Right lobe of liver (tissue), 6 donors: ENCODE measurements around the gene DYNLT2. TPM values are rescaled to one million over a fixed set of nuclear protein-coding genes. Genes with fewer than 3 reads are reported as not detected.

ENCODE experiments used
- ATAC-seq, 4 donors: fragments of 200-7000 bp; cut with Tn5 transposase; one replicate each; pipeline ENCODE4 v1.9.1; 2020; ENCODE audit warnings: mild to moderate bottlenecking in 4 of 4, moderate library complexity in 4 of 4
- DNase-seq, 3 donors: peaks; one replicate each; pipeline ENCODE4 v3.0.0-alpha.2; 2020
- H3K27ac ChIP-seq, 3 donors: fragments of 200-600 bp; one replicate each; pipeline ENCODE4 v1.8.0; 2022
- H3K27me3 ChIP-seq, 2 donors: fragments of 200-600 bp; one replicate each; pipeline ENCODE4 v1.8.0; 2022
- H3K36me3 ChIP-seq, 4 donors: fragments of 200-600 bp; sonication (generic) in 1 of 4; one replicate each; pipeline versions ENCODE4 v1.5.1 to v1.8.0; 2017 to 2022; ENCODE audit warnings: control low read depth in 1 of 4
- H3K4me1 ChIP-seq, 4 donors: fragments of 200-600 bp; sonication (generic) in 1 of 4; one replicate each; pipeline versions ENCODE4 v1.5.1 to v1.8.0; 2017 to 2022; ENCODE audit warnings: control low read depth in 1 of 4
- H3K4me3 ChIP-seq, 3 donors: fragments of 200-600 bp; one replicate each; pipeline ENCODE4 v1.8.0; 2022
- H3K9me3 ChIP-seq, 4 donors: fragments of 200-600 bp; sonication (generic) in 1 of 4; one replicate each; pipeline versions ENCODE4 v1.5.1 to v1.8.0; 2017 to 2022; ENCODE audit warnings: control low read depth in 1 of 4
- CTCF ChIP-seq, 4 donors: fragments of 200-600 bp in 3 of 4; fragments of 450-650 bp in 1 of 4; IDR thresholded peaks; one replicate each; pipeline versions ENCODE4 v1.5.1 to v1.8.0; 2016 to 2022; ENCODE audit warnings: antibody characterized with exemption in 4 of 4, mild to moderate bottlenecking in 2 of 4
- POLR2A ChIP-seq: fragments of 450-650 bp; IDR thresholded peaks from one replicate; pipeline ENCODE4 v1.6.1; 2017; ENCODE audit warnings: antibody characterized with exemption, mild to moderate bottlenecking
- WGBS: methylation state at CpG from one replicate; pipeline ENCODE4 v1.1.6; 2018; ENCODE audit warnings: low coverage, low lambda C conversion rate; ENCODE audit not compliant: insufficient coverage; ENCODE audit errors: missing lambda C conversion rate; 5-methylcytosine and 5-hydroxymethylcytosine counted together
- intact Hi-C, 2 donors: fragments of 100-400 bp; cut with DNase I; formaldehyde crosslinking; loops; one replicate each; pipeline versions ENCODE4 v1.11.2 to v1.14.1; 2022
- total RNA-seq, 6 experiments: library from RNA; depleted of rRNA in 2 of 6; stranded (reverse); fragments of >200 nt in 2 of 6; fragmentation: NEBNext Ultra II Directional in 3 of 6; extraction: Animal tissue kit (Norgen Biotek cat#: 25700) in 3 of 6; gene quantifications; one replicate each; pipeline versions ENCODE4 v1.1.0 to v1.2.4, GENCODE V29; 2016 to 2023
- donor health status: DM: no; HTN: yes; CAD: no.
- donor health status: DM: no; HTN: no; CAD: no.
- donor health status: DM: no; HTN: no; CAD: no.
- donor health status: DM: no; HTN: yes; CAD: no.
- donor health status: DM: no; HTN: yes; CAD: no.

The DYNLT2 gene
- total RNA-seq, 6 experiments from 2014 or later, result 0.43 to 0.82 (median 0.68) TPM

GRCh38 chr6:169783971-169784820, 32.8 kb upstream of the DYNLT2 start:
- DNase-seq, result peak in 1 of 3 donors; percentile 34
- intact Hi-C loops, result no loop called here
- Histone ChIP-seq H3K9me3 (no peaks in the 10 kb centered on the region), H3K36me3 (no peaks in the 10 kb centered on the region), H3K27ac (no peak overlapping the region), H3K4me3 (no peak overlapping the region), H3K27me3 (no peaks in the 10 kb centered on the region), H3K4me1 (peaks cover 0 to 4% (median 1%) of the 10 kb centered on the region in 4 donors)
- WGBS, result 92% methylated on average over 10 of the region's 23 CpGs
- peak in 1 of 4 donors; percentile 22 for ATAC-seq
- TF ChIP-seq CTCF (IDR thresholded peaks at IDR 0.05) (no peak), POLR2A (no peak)

DNA sequence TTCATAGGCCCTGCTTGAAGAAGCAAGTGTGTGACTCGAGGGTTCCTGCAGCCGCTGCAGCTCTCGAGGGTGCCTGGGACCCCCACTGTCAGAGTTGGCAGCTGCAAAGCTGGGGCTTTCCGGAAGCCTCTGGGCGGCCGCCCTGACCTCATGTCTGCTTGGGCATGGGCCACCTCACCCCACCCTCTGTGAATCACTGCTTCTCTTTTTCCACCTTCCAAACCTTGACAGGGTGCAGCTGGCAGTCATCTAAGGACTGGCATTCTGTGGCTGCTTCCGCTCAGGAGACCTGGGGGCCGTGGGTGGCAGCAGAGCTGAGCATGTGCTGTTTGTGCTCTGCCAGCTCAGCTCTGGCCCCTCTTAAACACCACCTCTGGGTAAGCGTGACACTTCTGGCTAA, 32.0 kb upstream of the DYNLT2 start:
- 83% methylated on average over 1 of the region's 9 CpGs for WGBS
- no peaks in the 10 kb centered on the region for H3K4me1 ChIP-seq
- DNase-seq (no peak), ATAC-seq (no peak)
- no peak for TF ChIP-seq CTCF (IDR thresholded peaks at IDR 0.05)
- no peak for TF ChIP-seq POLR2A
- H3K4me3 ChIP-seq, result no peak overlapping the region
- no peaks in the 10 kb centered on the region for H3K27me3 ChIP-seq
- H3K36me3 ChIP-seq, result no peaks in the 10 kb centered on the region
- no peak overlapping the region for H3K27ac ChIP-seq
- intact Hi-C loops, result no loop called here
- H3K9me3 ChIP-seq, result no peaks in the 10 kb centered on the region

GRCh38 chr6:169782966-169783365, 31.6 kb upstream of the DYNLT2 start:
- Histone ChIP-seq H3K27ac (no peak overlapping the region), H3K4me3 (no peak overlapping the region), H3K36me3 (no peaks in the 10 kb centered on the region), H3K9me3 (no peaks in the 10 kb centered on the region), H3K27me3 (no peaks in the 10 kb centered on the region), H3K4me1 (no peaks in the 10 kb centered on the region)
- ATAC-seq (peak in 1 of 4 donors; percentile 16), DNase-seq (no peak)
- no peak for TF ChIP-seq POLR2A
- no peak for TF ChIP-seq CTCF (IDR thresholded peaks at IDR 0.05)
- intact Hi-C loops, result no loop called here
- WGBS, result 100% methylated on average over 3 of the region's 8 CpGs

GRCh38 chr6:169780571-169781091, 29.3 kb upstream of the DYNLT2 start:
- no peaks in the 10 kb centered on the region for H3K4me1 ChIP-seq
- 64% methylated on average over 6 of the region's 11 CpGs for WGBS
- no peak overlapping the region for H3K4me3 ChIP-seq
- no peaks in the 10 kb centered on the region for H3K9me3 ChIP-seq
- DNase-seq (no peak), ATAC-seq (no peak)
- H3K27me3 ChIP-seq, result no peaks in the 10 kb centered on the region
- intact Hi-C loops, result no loop called here
- TF ChIP-seq POLR2A (no peak), CTCF (IDR thresholded peaks at IDR 0.05) (no peak)
- no peak overlapping the region for H3K27ac ChIP-seq
- peaks cover 0 to 14% (median 10%) of the 10 kb centered on the region in 4 donors for H3K36me3 ChIP-seq
